GM18873 (cell line): Measurements from ENCODE around the gene NGF.

Experiments
- ATAC-seq: cut with Tn5 transposase; IDR thresholded peaks from one replicate; pipeline ENCODE4 v1.9.1; 2021; ENCODE audit warnings: mild to moderate bottlenecking, moderate library complexity, moderate number of reproducible peaks; ENCODE audit not compliant: unreplicated experiment, low FRiP score

Gene NGF

DNA sequence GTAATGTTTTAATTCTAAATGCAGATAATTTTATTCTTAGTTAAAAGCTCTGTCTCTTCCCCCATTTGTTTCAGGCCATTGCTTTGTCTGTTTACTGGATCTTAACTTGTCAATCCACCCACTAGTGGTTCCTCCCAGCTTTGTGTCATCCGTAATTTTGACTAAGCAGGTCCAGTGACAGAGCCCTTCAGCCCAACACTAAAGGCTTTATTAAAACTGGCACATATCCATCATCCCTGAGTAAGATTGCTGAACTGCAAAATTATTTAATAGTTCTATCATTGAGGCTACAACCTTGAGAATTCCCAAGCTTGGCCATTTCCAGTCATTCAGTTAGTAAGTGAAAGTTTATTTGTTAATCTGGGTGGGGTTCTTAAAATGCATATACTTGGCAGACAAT is 96.7 kb downstream of the NGF start:
- ATAC-seq: no peak

DNA sequence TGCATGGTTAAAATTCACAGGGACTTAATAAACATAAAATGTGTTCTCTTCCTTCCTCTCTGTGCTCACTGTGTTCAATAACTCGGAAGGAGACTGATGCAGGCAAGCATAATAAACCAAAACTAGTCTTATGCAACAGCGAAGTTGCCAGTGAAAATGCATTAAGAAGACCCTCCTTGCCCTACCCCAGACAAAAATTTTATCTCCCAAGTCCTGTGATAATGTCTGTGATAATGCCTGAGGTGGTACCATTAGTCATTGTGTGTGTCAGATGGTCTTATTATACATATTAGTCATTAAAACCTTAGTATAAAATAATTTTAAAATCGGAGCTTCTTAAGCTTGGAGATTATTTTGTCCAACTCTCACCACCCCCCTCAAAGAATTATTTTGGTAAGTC is 97.8 kb downstream of the NGF start:
- no peak for ATAC-seq

DNA sequence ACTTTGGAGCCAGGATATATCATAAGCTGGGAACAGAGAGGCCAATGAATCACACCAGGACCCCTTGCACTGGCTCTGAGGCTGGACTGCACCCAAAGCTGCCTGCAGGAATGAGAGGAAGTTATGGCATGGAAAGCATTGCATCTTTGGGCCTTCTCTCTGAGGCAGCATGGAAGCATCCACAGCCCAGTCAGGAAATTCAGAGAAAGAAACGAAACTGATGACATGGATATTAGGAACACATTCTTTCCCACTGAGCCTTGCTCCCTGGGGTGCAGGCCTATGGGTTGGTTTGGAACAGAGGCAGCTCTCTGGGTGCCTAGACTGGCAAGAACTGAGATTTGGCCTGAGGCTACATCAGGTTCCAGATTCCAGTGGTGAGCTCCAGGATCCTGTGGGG is 98.6 kb downstream of the NGF start:
- no peak for ATAC-seq

DNA sequence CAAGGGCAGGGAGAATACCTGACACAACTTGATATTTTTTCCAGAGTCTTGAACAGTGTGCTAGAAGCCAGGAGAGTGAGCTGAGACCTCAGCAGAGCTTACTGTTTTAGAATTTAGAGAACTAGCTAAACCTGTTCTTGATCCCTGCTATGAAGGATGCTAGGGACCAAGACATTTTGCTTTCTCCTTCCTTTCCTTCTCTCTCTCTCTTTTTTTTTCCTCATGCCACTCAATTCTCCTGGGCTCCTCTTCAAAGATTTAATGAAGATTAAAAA is 99.0 kb downstream of the NGF start:
- ATAC-seq: no peak

DNA sequence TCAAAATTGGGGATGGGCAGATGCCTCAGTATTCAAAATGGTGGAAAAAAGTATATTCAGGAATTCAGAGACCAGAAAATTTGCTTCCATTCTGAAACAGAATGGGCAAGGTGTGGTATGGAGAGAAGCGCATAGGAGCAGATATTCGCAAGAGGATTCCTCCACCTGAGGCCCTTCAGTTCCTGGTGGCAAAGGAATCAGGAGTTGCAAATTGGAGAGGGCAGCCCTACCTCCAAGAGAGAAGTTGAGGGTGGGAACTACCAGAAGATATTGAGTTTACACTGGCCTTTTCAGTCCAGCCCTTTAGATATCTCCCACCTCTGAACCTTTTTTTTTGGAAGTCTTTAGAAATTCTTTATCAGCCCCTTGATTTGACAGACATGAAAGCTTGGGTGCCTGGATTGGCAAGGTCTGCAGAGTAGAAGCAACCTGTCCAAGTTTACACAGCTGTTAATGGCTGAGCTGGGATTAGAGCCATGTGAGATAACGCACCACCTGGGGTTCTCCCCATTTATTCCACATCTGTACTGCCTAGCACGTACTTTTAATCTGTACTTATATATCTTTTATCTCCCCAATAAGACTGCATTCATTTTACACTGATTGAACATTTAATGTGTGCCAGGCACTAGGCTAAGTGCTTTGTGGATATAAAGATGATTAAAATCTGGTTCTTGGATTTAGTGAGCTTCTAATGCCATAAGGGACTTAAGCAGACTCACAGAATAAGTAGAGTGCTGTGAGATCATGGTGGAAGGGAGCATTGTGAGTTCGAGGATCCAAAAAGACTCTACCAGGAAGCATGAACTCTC is 99.5 kb downstream of the NGF start:
- no peak for ATAC-seq

DNA sequence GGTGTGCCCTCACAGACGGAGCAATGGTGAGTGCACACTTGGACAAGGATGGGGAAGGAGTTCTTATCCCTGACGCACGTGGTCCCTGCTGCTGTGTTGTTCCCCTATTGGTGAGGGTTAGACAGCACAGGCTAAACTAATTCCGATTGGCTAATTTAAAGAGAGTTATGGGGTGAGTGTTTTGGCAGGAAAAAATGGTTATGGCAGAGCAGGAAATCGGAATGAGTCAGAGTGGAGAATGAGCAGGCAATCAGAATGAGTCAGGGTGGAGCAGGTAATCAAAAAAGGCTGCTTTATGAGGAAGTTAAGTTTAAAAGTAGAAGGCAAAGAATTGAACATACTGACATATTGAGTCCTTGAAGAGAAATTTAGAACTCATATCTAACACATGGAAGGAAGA is 100.5 kb downstream of the NGF start:
- no peak for ATAC-seq

DNA sequence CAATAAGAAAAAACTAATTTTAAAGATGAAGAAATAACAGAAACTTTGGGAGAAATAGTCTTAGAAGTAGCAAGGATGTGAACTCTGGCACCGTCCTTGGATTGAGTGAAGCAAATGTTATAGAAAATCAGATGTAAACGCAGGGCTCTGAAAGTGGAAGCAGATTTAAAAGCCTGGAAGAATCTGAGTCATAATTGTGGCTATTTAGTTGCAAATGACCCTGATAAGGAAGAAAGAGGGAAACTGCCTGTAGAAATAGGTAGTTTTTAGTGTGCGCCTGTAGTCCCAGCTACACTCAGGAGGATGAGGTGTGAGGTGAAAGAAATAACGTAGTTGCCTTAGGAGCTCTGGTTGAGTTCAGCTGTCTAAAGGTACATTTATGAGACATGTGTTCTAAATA is 101.0 kb downstream of the NGF start:
- ATAC-seq: no peak
